Measurements from ENCODE around the gene CDH15.

The CDH15 gene

GRCh38 chr16:89147085-89147817, 24.3 kb upstream of the CDH15 start:
- no peak overlapping the region for H3K27ac ChIP-seq (ENCODE audit: low read depth, low read length)
- H3K79me2 ChIP-seq (ENCODE audit: insufficient read depth, low read length) = no peaks in the 10 kb centered on the region
- H3K36me3 ChIP-seq (ENCODE audit: low read length) = peaks cover 46% of the 10 kb centered on the region
- no peaks in the 10 kb centered on the region for H3K27me3 ChIP-seq (ENCODE audit: low read length)
- H3K9ac ChIP-seq (ENCODE audit: low read length) = no peak overlapping the region
- no peak for TF ChIP-seq CTCF (IDR thresholded peaks at IDR 0.05; ENCODE audit: insufficient read depth, low read length, poor library complexity, severe bottlenecking)
- TF ChIP-seq EZH2phosphoT487 (conservative IDR thresholded peaks at IDR 0.05; ENCODE audit: low read length) = no peak
- no peak overlapping the region for H3K4me2 ChIP-seq (ENCODE audit: low read depth, low read length, poor library complexity, severe bottlenecking)
- H3K4me3 ChIP-seq (ENCODE audit: insufficient read depth, low read length, poor library complexity, severe bottlenecking) = no peak overlapping the region
- H3K9me3 ChIP-seq (ENCODE audit: insufficient read depth, low read length) = peaks cover 14% of the 10 kb centered on the region; the same call in 1 of the 2 replicates
- peaks cover 12% of the 10 kb centered on the region for H3F3A ChIP-seq (ENCODE audit: insufficient read depth)
- H4K20me1 ChIP-seq (ENCODE audit: low read depth, low read length) = no peaks in the 10 kb centered on the region
- no peaks in the 10 kb centered on the region for H3K9me2 ChIP-seq (replicated peaks; ENCODE audit: insufficient read depth, low read length)
- H2AFZ ChIP-seq (ENCODE audit: low read depth, low read length, severe bottlenecking) = no peak overlapping the region

GRCh38 chr16:89149386-89149785, 22.2 kb upstream of the CDH15 start:
- Histone ChIP-seq H3K9me2 (replicated peaks; ENCODE audit: insufficient read depth, low read length) (no peaks in the 10 kb centered on the region), H2AFZ (ENCODE audit: low read depth, low read length, severe bottlenecking) (no peak overlapping the region), H3K79me2 (ENCODE audit: insufficient read depth, low read length) (no peaks in the 10 kb centered on the region), H3F3A (ENCODE audit: insufficient read depth) (peaks cover 16% of the 10 kb centered on the region), H4K20me1 (ENCODE audit: low read depth, low read length) (no peaks in the 10 kb centered on the region), H3K9ac (ENCODE audit: low read length) (no peak overlapping the region), H3K27me3 (ENCODE audit: low read length) (no peaks in the 10 kb centered on the region), H3K9me3 (ENCODE audit: insufficient read depth, low read length) (peaks cover 14% of the 10 kb centered on the region; the same call in 1 of the 2 replicates), H3K27ac (ENCODE audit: low read depth, low read length) (no peak overlapping the region), H3K36me3 (ENCODE audit: low read length) (peaks cover 46% of the 10 kb centered on the region), H3K4me2 (ENCODE audit: low read depth, low read length, poor library complexity, severe bottlenecking) (no peak overlapping the region), H3K4me3 (ENCODE audit: insufficient read depth, low read length, poor library complexity, severe bottlenecking) (no peak overlapping the region)
- TF ChIP-seq CTCF (IDR thresholded peaks at IDR 0.05; ENCODE audit: insufficient read depth, low read length, poor library complexity, severe bottlenecking) (no peak), EZH2phosphoT487 (conservative IDR thresholded peaks at IDR 0.05; ENCODE audit: low read length) (no peak)

- Histone ChIP-seq H3K4me2 (ENCODE audit: low read depth, low read length, poor library complexity, severe bottlenecking) (no peak overlapping the region), H3K9me2 (replicated peaks; ENCODE audit: insufficient read depth, low read length) (no peaks in the 10 kb centered on the region), H3K36me3 (ENCODE audit: low read length) (peaks cover 45% of the 10 kb centered on the region), H2AFZ (ENCODE audit: low read depth, low read length, severe bottlenecking) (no peak overlapping the region), H3K79me2 (ENCODE audit: insufficient read depth, low read length) (no peaks in the 10 kb centered on the region), H3F3A (ENCODE audit: insufficient read depth) (peaks cover 16% of the 10 kb centered on the region), H3K9me3 (ENCODE audit: insufficient read depth, low read length) (peaks cover 14% of the 10 kb centered on the region; the same call in 1 of the 2 replicates), H3K27me3 (ENCODE audit: low read length) (no peaks in the 10 kb centered on the region), H3K4me3 (ENCODE audit: insufficient read depth, low read length, poor library complexity, severe bottlenecking) (no peak overlapping the region), H3K27ac (ENCODE audit: low read depth, low read length) (no peak overlapping the region), H4K20me1 (ENCODE audit: low read depth, low read length) (no peaks in the 10 kb centered on the region), H3K9ac (ENCODE audit: low read length) (no peak overlapping the region)
- no peak for TF ChIP-seq EZH2phosphoT487 (conservative IDR thresholded peaks at IDR 0.05; ENCODE audit: low read length)
- TF ChIP-seq CTCF (IDR thresholded peaks at IDR 0.05; ENCODE audit: insufficient read depth, low read length, poor library complexity, severe bottlenecking) = no peak
Measured at GRCh38 chr16:89150090-89150835, 21.3 kb upstream of the CDH15 start.

Data from SU-DHL-6 (cell line).